ENCODE results near the gene RMND5A.

RMND5A gene

DNA sequence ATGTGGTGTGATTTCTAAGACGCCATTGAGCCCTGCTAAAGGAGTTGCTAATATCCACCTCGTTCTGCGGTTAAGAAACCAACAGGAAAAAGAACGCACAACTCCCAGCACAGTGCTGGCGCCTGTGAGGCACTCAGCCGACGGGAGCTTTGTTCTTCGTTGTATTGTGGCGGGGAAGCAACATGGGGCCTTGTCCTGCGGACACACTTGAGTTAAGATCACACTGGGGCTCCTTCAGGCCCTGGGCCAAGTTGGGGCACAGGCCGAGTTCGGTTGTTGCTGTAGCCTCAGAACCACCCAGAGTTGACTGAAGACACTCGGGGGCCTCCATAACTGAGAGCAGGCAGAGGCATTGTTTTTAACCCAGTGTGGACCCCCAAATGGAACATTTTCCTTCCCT, 101.2 kb downstream of the RMND5A start:
- TF ChIP-seq, protein P1, sequence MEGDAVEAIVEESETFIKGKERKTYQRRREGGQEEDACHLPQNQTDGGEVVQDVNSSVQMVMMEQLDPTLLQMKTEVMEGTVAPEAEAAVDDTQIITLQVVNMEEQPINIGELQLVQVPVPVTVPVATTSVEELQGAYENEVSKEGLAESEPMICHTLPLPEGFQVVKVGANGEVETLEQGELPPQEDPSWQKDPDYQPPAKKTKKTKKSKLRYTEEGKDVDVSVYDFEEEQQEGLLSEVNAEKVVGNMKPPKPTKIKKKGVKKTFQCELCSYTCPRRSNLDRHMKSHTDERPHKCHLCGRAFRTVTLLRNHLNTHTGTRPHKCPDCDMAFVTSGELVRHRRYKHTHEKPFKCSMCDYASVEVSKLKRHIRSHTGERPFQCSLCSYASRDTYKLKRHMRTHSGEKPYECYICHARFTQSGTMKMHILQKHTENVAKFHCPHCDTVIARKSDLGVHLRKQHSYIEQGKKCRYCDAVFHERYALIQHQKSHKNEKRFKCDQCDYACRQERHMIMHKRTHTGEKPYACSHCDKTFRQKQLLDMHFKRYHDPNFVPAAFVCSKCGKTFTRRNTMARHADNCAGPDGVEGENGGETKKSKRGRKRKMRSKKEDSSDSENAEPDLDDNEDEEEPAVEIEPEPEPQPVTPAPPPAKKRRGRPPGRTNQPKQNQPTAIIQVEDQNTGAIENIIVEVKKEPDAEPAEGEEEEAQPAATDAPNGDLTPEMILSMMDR (IDR thresholded peaks at IDR 0.05; ENCODE audit: borderline replicate concordance, control extremely low read depth, extremely low read depth, insufficient read depth, missing control alignments), result no peak
- DNase-seq (ENCODE audit: low spot score), result no peak
- in situ Hi-C loops (cut with MboI; ENCODE audit: low sequenced_read_pairs, unreplicated experiment), result no loop called here

DNA sequence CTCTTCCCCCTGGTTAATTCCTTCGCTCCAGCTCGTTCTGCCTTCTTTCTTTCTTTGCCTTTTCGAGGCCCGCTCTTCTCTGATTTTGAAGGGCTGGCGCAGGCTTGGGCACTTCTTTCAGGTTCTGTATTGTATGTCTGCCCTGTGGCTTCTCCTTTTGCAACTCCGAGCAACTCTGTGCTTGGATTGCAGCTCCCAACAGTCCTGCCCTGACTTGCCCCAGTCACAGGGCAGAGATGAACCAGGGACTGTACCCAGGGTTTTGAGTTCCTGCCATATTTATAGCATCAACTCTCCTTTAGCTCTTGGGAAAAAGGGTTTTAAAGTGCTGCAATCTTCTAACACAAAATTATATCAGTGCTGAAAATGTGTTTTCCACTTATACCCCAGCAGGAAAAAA, 101.8 kb downstream of the RMND5A start:
- no peak for DNase-seq (ENCODE audit: low spot score)
- TF ChIP-seq, protein P1 (IDR thresholded peaks at IDR 0.05; ENCODE audit: borderline replicate concordance, control extremely low read depth, extremely low read depth, insufficient read depth, missing control alignments), result no peak
- in situ Hi-C loops (cut with MboI; ENCODE audit: low sequenced_read_pairs, unreplicated experiment), result no loop called here

DNA sequence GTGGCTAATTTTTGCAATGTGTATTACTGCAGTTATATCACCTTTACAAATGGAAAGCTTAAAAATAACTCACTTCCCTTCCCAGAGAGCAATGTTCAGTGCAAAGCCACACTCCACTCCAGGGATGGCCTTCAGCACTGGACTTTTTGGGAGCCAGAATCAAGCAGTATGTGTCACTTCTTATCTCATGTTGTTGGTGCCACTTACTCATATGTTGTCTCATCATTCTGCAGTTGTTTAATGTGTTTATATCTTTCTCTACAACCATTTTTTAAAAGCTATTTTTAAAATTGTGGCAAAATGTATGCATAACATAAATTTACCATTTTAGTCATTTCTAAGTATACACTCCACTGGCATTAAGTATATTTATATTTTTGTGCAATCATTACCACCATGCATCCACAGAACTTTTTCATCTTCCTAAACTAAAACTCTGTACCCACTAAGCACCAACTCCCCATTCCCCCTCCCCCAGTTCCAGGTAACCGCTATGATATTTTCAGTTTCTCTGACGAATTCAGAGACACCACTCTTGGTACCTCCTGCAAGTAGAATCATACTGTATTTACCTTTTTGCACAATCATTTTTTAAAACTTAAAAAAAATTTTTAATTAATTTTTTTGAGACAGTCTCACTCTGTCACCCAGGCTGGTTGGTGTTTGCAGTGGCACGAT, 102.7 kb downstream of the RMND5A start:
- in situ Hi-C loops (cut with MboI; ENCODE audit: low sequenced_read_pairs, unreplicated experiment), result no loop called here
- TF ChIP-seq, protein P1 (IDR thresholded peaks at IDR 0.05; ENCODE audit: borderline replicate concordance, control extremely low read depth, extremely low read depth, insufficient read depth, missing control alignments), result no peak
- no peak for DNase-seq (ENCODE audit: low spot score)

DNA sequence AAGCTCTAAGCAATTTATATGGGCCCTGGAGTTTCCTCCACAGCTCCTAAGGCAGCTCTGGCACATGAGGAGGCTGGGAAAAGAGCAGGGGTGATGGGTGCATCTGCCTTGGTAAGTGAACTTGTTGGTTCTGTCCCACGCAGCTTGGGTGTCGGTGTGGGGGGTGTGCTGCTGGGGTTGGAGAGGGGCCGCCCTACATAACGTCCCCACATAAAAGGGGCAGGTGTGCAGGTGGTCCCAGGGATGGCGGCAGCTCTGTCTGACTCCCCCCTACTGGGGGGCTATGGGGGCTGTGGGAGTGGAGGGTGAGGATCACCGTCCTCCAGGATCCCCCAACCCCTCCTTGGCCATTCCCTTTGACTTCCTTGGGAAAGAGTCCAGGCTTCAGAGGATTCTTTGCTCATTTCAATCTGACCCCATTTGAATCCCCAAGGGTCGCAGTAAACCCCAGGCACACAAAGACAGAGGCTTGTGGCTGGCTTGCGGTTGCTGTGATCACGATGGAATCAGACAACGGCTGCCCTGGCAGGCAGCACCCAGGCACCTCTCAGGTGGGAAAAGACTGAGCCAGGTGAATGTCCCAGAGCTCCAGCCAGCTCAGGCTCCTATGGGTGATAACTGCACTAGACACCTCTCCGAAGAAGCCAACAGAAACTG, 105.1 kb downstream of the RMND5A start:
- DNase-seq (ENCODE audit: low spot score), result no peak
- TF ChIP-seq, protein P1 (IDR thresholded peaks at IDR 0.05; ENCODE audit: borderline replicate concordance, control extremely low read depth, extremely low read depth, insufficient read depth, missing control alignments), result no peak
- in situ Hi-C loops (cut with MboI; ENCODE audit: low sequenced_read_pairs, unreplicated experiment), result no loop called here

DNA sequence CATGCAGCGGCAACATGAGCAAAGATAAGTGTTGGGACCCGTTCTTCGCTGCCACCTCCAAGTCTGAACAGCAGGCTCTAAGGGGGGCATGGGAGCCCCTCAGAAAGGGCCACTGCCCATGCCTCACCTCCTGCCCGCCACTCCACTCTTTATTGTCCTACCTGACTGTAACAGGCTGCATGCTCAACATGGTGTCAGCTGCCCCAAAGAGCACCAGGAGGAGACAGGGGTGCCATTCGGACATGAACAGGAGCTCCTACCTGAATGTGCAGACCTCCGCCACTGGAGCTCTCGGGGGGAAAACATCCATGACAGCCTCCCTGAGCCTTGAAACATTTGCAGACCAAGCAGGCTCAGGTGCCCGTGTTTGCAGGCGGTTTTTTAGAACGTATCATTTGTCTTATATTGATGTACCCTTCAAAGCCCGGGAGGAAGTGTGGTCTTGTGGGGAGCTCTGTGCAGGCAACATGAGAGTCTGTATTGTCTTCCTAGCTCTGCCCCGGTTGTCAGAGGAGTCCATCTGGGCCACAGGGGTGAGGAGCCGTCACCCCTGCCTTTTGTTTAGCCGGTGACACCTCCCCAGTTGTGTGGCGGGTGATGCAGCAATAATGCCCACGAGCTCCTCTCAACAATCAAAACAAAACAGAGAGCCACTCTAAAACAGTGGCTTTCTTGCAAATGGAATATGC, 105.7 kb downstream of the RMND5A start:
- in situ Hi-C loops (cut with MboI; ENCODE audit: low sequenced_read_pairs, unreplicated experiment), result no loop called here
- DNase-seq (ENCODE audit: low spot score), result no peak
- TF ChIP-seq, protein P1 (IDR thresholded peaks at IDR 0.05; ENCODE audit: borderline replicate concordance, control extremely low read depth, extremely low read depth, insufficient read depth, missing control alignments), result no peak

DNA sequence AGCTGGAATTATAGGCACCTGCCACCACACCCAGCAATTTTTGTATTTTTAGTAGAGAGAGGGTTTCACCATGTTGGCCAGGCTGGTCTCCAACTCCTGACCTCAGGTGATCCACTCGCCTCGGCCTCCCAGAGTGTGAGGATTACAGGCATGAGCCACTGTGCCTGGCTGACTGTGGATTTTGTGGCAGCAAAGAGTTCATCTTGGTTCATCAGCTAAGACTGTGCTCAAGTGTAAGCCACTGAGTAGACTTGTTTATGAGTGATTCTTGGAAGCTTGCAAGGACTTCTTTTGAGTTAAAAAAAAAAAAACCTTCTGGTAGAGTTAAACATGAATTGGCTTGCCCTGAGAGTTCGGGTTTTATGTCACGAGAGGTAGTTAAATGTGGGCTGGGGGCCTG, 106.9 kb downstream of the RMND5A start:
- in situ Hi-C loops (cut with MboI; ENCODE audit: low sequenced_read_pairs, unreplicated experiment), result no loop called here
- no peak for DNase-seq (ENCODE audit: low spot score)
- TF ChIP-seq, protein P1 (IDR thresholded peaks at IDR 0.05; ENCODE audit: borderline replicate concordance, control extremely low read depth, extremely low read depth, insufficient read depth, missing control alignments), result no peak
